ENCODE data around the gene SLX4IP. TPM values are rescaled to one million over a fixed set of nuclear protein-coding genes. Genes with fewer than 3 reads are reported as not detected.
A peak's percentile ranks its signal among the peaks of the same experiment; 100 is the strongest.

The SLX4IP gene
- total and polyA plus RNA-seq, 2 donors (not counting 3 experiments of a cell fraction or from before 2014, with no cell fraction given): 1.9 to 4.5 TPM

- intact Hi-C loops (cut with micrococcal nuclease): loop anchor here (1.0 to 5.0 kb wide), 8 partner anchors 46 to 810 kb away; partner anchors contain the start of gene SNAP25
Observed at GRCh38 chr20:10427060-10427692, 7.9 kb upstream of the SLX4IP start.

More at GRCh38 chr20:10427060-10427692, 7.9 kb upstream of the SLX4IP start:
- no peaks in the 10 kb centered on the region for H4K20me1 ChIP-seq (replicated peaks; ENCODE audit: control insufficient read depth, extremely low read depth, insufficient read depth, low read length)
- DNase-seq (ENCODE audit: low read depth, low spot score): peak; percentile 79
- no peak overlapping the region for H3K27ac ChIP-seq (ENCODE audit: insufficient read depth, low read depth, low read length)
- no peaks in the 10 kb centered on the region for H3K9me1 ChIP-seq (replicated peaks; ENCODE audit: control insufficient read depth, extremely low read depth, insufficient read depth, low read length)
- TF ChIP-seq EZH2 (IDR thresholded peaks at IDR 0.05; ENCODE audit: borderline replicate concordance, low read depth, low read length, severe bottlenecking): no peak
- TF ChIP-seq CTCF (IDR thresholded peaks at IDR 0.05; ENCODE audit: extremely low read depth in 1 of 2, insufficient read depth in 1 of 2, low read depth in 1 of 2, low read length in 2 of 2): peak; percentile 66 to 79
- FAIRE-seq: peak; percentile 38
- H3K4me3 ChIP-seq (replicated peaks in 1 of 3; ENCODE audit: insufficient read depth in 1 of 3, low read depth in 1 of 3, low read length in 3 of 3): no peak overlapping the region
- POLR2A ChIA-PET: no interaction called here
- H3K9ac ChIP-seq (replicated peaks; ENCODE audit: extremely low read depth, insufficient read depth, low read length): no peak overlapping the region
- dilution Hi-C loops (cut with MboI; ENCODE audit: extremely low pct_ligation_motif_present, low sequenced_read_pairs): no loop called here
- CTCF ChIA-PET: interaction anchor here (0.6 to 6.7 kb wide), 16 partner anchors 9 to 810 kb away, joined by 3 to 74 read pairs (median 4); no protein-coding TSS in a partner anchor
- no peak overlapping the region for H3K4me2 ChIP-seq (ENCODE audit: insufficient read depth, low read length)
- no TSS peak for BruUV-seq (replicated peaks)
- peaks cover 2 to 3% of the 10 kb centered on the region in 2 experiments for H3K36me3 ChIP-seq (ENCODE audit: control insufficient read depth in 2 of 2, extremely low read depth in 1 of 2, insufficient read depth in 2 of 2, low read length in 2 of 2)
- peaks cover 8% of the 10 kb centered on the region for H3K4me1 ChIP-seq (ENCODE audit: control insufficient read depth, extremely low read depth, insufficient read depth, low read length)
- no peak overlapping the region for H2AFZ ChIP-seq (ENCODE audit: low read depth, low read length)
- H3K9me3 ChIP-seq (replicated peaks; ENCODE audit: control insufficient read depth, insufficient read depth, low read length): no peaks in the 10 kb centered on the region
- peaks cover 54% of the 10 kb centered on the region for H3K79me2 ChIP-seq (ENCODE audit: control insufficient read depth, insufficient read depth, low read length)
- no peaks in the 10 kb centered on the region for H3K27me3 ChIP-seq (ENCODE audit: control insufficient read depth in 2 of 2, insufficient read depth in 2 of 2, low read length in 2 of 2)
